Transverse colon (tissue), 4 donors: ENCODE results near the gene FBXO46. TPM values are rescaled to one million over a fixed set of nuclear protein-coding genes. Genes with fewer than 3 reads are reported as not detected.
A peak's percentile ranks its signal among the peaks of the same experiment; 100 is the strongest.
"Not testable (repeated sequence)": the region's sequence is repeated elsewhere in the genome, so short reads cannot be mapped to it uniquely, and the experiment has no call there.

ENCODE experiments used
- DNase-seq: peaks from one replicate; pipeline ENCODE4 v3.0.0-alpha.2; 2019
- H3K27ac ChIP-seq, 4 donors: fragments of 200-600 bp; sonication (generic); 2 replicates each; pipeline ENCODE4 v1.5.1; 2016 to 2018; ENCODE audit warnings: inconsistent platforms in 4 of 4
- H3K27me3 ChIP-seq: fragments of 200-600 bp; sonication (generic); 2 replicates; pipeline ENCODE4 v1.5.1; 2017; ENCODE audit warnings: inconsistent platforms
- H3K36me3 ChIP-seq, 4 donors: fragments of 200-600 bp; sonication (generic); 2 replicates each; pipeline ENCODE4 v1.5.1; 2017 to 2019; ENCODE audit warnings: inconsistent platforms in 4 of 4
- H3K4me1 ChIP-seq, 4 donors: fragments of 200-600 bp; sonication (generic); 2 replicates each; pipeline ENCODE4 v1.5.1; 2017 to 2020; ENCODE audit warnings: inconsistent platforms in 4 of 4
- H3K4me3 ChIP-seq, 4 donors: fragments of 200-600 bp; sonication (generic); 1 replicate in 1 of 4; 2 replicates in 3 of 4; pipeline versions ENCODE4 v1.5.1 to v1.6.1; 2017 to 2019; ENCODE audit warnings: inconsistent platforms in 4 of 4
- H3K9me3 ChIP-seq, 2 donors: fragments of 200-600 bp; sonication (generic); 2 replicates each; pipeline ENCODE4 v1.5.1; 2017 to 2019; ENCODE audit warnings: inconsistent platforms in 2 of 2
- EP300 ChIP-seq: sonication (generic); formaldehyde crosslinking; IDR thresholded peaks from one replicate; pipeline ENCODE4 v1.6.1; 2017; ENCODE audit warnings: antibody characterized with exemption, low read depth
- POLR2A ChIP-seq: fragments of 450-650 bp; IDR thresholded peaks from one replicate; pipeline ENCODE4 v1.6.1; 2016; ENCODE audit warnings: antibody characterized with exemption, mild to moderate bottlenecking, moderate library complexity
- POLR2AphosphoS5 ChIP-seq, 3 donors: sonication (generic); formaldehyde crosslinking; IDR thresholded peaks; one replicate each; pipeline ENCODE4 v1.6.1; 2016; ENCODE audit warnings: antibody characterized with exemption in 3 of 3
- WGBS, 2 donors: methylation state at CpG; one replicate each; pipeline ENCODE4 v1.1.5; 2018; ENCODE audit warnings: low coverage in 1 of 2; 5-methylcytosine and 5-hydroxymethylcytosine counted together
- in situ Hi-C, 4 donors: fragments of 200-750 bp; cut with MboI; loops; one replicate each; pipeline versions ENCODE4 v1.15.0 to v1.15.1; 2017; ENCODE audit warnings: low sequenced_read_pairs in 3 of 4, low pct_ligation_motif_present in 1 of 4, low pct_unique_long_range_greater_than_20kb in 1 of 4
- intact Hi-C: fragments of 100-400 bp; cut with DNase I; formaldehyde crosslinking; loops from one replicate; pipeline ENCODE4 v1.15.1; 2023; ENCODE audit warnings: low total_unique reads
- total RNA-seq, 4 donors: library from RNA; depleted of rRNA; stranded (reverse); fragments of >200 nt; gene quantifications; one replicate each; pipeline ENCODE4 v1.1.0, GENCODE V29; 2016
- TF ChIP-seq, protein P1 (sequence below), 5 experiments: fragments of 200-600 bp in 3 of 5; fragments of 450-650 bp in 2 of 5; sonication (generic) in 3 of 5; IDR thresholded peaks; 1 replicate in 2 of 5; 2 replicates in 3 of 5; pipeline ENCODE4 v1.5.1; 2016 to 2017; ENCODE audit warnings: antibody characterized with exemption in 5 of 5, inconsistent platforms in 3 of 5, mild to moderate bottlenecking in 2 of 5, moderate library complexity in 1 of 5

The FBXO46 gene
- total RNA-seq, 4 donors from 2014 or later: 14.1 to 40.8 (median 19.6) TPM

DNA sequence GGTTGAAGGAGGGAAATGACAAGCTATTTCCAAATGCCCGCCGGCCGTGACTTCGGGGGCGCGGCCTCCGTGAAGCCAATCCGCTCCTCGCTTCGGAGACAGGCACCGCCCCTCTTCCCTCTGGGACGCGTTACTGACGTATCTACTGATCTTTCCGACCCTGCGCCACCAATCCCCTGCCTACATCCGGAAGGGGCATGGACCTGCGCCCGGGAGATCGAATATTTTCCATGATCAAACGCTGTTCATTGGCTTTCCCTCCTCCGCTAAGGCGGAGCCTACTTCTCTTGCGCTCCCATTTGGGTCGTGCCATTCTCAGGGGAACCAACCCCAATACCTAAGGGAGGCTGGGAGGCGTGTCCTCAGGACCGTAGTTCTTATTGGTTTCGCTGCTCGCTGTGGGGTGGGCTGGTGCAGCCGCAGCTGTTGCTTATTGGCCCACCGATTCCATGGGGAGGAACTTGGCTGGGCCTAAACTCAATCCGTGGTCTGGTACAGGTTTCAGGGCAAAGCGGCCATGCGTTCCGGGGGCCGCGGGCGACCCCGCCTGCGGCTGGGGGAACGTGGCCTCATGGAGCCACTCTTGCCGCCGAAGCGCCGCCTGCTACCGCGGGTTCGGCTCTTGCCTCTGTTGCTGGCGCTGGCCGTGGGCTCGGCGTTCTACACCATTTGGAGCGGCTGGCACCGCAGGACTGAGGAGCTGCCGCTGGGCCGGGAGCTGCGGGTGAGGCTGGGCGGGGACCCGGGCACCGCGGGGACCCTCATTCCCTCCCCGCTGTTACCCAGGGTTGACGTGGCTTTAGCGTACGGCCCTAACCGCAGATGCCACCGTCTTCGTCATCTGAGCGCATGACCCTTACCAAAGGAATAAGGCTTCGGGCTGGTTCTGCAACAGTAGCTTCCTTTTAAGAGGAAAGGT lies 38.2 kb downstream of the FBXO46 start, which contains the start of gene QPCTL:
QPCTL (plus strand) TSS at position 480 of the 919 bp plus-strand sequence; CDS start at position 518, 38 bp downstream.
- in situ Hi-C loops: no loop called here

DNA sequence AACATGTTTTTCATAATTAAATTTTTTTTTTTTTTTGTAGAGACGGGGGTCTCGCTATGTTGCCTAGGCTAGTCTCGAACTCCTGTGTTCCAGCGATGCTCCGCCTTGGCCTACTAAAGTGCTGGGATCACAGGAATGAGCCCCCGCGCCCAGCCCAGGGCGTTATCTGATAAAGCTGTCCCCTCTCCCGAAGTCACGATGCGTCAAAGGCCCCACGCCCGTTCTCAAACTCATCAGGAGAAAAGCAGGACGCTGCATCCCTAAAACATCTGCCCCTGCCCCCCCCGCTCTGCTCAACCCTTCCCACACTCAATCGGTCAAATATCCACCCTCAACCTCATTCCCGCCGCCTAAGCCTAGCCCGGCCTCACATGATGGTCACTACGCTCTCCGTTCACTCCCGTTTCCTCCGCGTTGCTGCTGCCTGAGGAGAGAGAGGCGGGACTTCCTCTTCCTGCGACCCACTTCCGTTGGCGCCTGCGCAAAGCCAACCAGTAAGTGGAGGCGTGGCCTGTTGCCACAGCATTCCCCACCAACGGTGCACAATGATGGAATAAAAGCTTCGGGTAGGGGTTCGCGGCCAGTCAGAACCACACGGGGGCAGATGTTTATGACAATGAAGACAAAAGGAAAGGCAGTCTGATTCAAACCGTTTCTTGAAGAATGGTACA lies 39.0 kb downstream of the FBXO46 start, which contains the start of gene SNRPD2:
SNRPD2 (minus strand) TSS at position 438 of the 671 bp plus-strand sequence; CDS start at position 373, 65 bp downstream.
- 0 to 1% methylated on average over 5 to 36 of the region's 36 CpGs for WGBS, 2 donors
- peaks cover 3 to 17% (median 10%) of the 10 kb centered on the region in 4 donors for H3K4me1 ChIP-seq
- H3K36me3 ChIP-seq: peaks cover 0 to 18% (median 8%) of the 10 kb centered on the region in 4 donors
- TF ChIP-seq EP300 (no peak), POLR2AphosphoS5 (IDR thresholded peaks at IDR 0.05) (peak; percentile 95 to 97 (median 96)), POLR2A (peak; percentile 93)
- TF ChIP-seq, protein P1, sequence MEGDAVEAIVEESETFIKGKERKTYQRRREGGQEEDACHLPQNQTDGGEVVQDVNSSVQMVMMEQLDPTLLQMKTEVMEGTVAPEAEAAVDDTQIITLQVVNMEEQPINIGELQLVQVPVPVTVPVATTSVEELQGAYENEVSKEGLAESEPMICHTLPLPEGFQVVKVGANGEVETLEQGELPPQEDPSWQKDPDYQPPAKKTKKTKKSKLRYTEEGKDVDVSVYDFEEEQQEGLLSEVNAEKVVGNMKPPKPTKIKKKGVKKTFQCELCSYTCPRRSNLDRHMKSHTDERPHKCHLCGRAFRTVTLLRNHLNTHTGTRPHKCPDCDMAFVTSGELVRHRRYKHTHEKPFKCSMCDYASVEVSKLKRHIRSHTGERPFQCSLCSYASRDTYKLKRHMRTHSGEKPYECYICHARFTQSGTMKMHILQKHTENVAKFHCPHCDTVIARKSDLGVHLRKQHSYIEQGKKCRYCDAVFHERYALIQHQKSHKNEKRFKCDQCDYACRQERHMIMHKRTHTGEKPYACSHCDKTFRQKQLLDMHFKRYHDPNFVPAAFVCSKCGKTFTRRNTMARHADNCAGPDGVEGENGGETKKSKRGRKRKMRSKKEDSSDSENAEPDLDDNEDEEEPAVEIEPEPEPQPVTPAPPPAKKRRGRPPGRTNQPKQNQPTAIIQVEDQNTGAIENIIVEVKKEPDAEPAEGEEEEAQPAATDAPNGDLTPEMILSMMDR (IDR thresholded peaks at IDR 0.05): peak in 1 of 5 experiments; percentile 8
- H3K9me3 ChIP-seq: no peaks in the 10 kb centered on the region
- H3K27ac ChIP-seq: peak within 1 kb of the TSS; percentile 95 to 100 (median 97)
- intact Hi-C loops (no loop called here), in situ Hi-C loops (no loop called here)
- H3K27me3 ChIP-seq: no peaks in the 10 kb centered on the region
- H3K4me3 ChIP-seq: peak within 1 kb of the TSS; percentile 71 to 97 (median 90)
- peak; percentile 95 for DNase-seq

More for the DNA sequence above, 38.2 kb downstream of the FBXO46 start, which contains the start of gene QPCTL:
- Histone ChIP-seq H3K27me3 (no peaks in the 10 kb centered on the region), H3K4me3 (peak within 1 kb of the TSS; percentile 71 to 97 (median 90)), H3K9me3 (no peaks in the 10 kb centered on the region), H3K27ac (peak within 1 kb of the TSS; percentile 95 to 100 (median 97)), H3K4me1 (peaks cover 3 to 17% (median 10%) of the 10 kb centered on the region in 4 donors), H3K36me3 (peaks cover 0 to 10% (median 5%) of the 10 kb centered on the region in 4 donors)
- no peak for TF ChIP-seq EP300
- peak; percentile 75 for TF ChIP-seq POLR2A
- peak; percentile 63 to 86 (median 85) for TF ChIP-seq POLR2AphosphoS5 (IDR thresholded peaks at IDR 0.05)
- WGBS, 2 donors: 0% methylated on average over 67 of the region's 70 CpGs; no CpG with 5 or more reads in 1 of the 2 donors
- intact Hi-C loops: no loop called here
- DNase-seq: peak; percentile 97

DNA sequence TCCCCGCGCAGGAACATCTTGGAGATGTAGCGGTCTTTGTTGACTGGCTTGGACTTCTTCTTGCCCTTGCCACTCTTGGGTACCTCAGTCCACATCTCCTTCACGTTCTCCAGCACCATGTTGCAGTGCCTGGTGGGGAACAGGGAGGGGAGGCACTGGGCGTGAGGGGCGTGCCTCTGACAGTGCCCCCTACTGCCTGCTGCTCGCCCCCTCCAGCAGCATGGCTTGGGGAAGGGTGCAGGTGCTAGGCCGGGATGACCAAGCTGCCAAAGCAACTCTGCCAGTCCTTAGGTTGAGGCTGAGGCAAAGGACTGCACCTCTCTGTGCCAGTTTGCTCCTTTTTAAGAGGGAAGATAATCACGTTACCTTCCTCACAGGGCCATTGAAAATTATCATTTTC lies 43.1 kb downstream of the FBXO46 start:
- 89% methylated on average over 6 of the region's 9 CpGs; no CpG with 5 or more reads in 1 of the 2 donors for WGBS, 2 donors
- no peaks in the 10 kb centered on the region for H3K9me3 ChIP-seq
- H3K27ac ChIP-seq: no peak overlapping the region
- intact Hi-C loops: no loop called here
- DNase-seq: no peak
- H3K36me3 ChIP-seq: peaks cover 0 to 32% (median 12%) of the 10 kb centered on the region in 4 donors
- in situ Hi-C loops: no loop called here
- H3K4me1 ChIP-seq: peaks cover 0 to 11% (median 8%) of the 10 kb centered on the region in 4 donors
- TF ChIP-seq, protein P1 (IDR thresholded peaks at IDR 0.05): no peak
- TF ChIP-seq EP300: no peak
- TF ChIP-seq POLR2AphosphoS5 (IDR thresholded peaks at IDR 0.05): no peak
- TF ChIP-seq POLR2A: no peak
- H3K4me3 ChIP-seq: no peak overlapping the region
- H3K27me3 ChIP-seq: no peaks in the 10 kb centered on the region

DNA sequence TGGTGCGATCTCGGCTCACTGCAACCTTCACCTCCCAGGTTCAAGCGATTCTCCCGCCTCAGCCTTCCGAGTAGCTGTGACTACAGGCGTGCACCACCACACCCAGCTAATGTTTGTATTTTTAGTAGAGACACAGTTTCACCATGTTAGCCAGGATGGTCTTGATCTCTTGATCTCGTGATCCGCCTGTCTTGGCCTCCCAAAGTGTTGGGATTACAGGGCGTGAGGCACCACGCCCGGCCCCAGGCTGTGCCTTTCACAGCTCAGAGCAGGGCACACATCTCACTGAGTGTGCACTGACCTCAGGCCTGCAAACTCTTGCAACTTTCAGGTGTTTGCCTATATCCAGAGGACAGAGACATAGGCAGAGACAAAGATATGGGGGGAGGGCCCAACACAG lies 45.7 kb downstream of the FBXO46 start:
- Histone ChIP-seq H3K4me1 (peaks cover 3 to 13% (median 9%) of the 10 kb centered on the region in 4 donors), H3K36me3 (peaks cover 0 to 32% (median 12%) of the 10 kb centered on the region in 4 donors)
- H3K9me3 ChIP-seq, in situ Hi-C loops, H3K4me3 ChIP-seq, intact Hi-C loops, H3K27ac ChIP-seq, H3K27me3 ChIP-seq, DNase-seq: not testable (repeated sequence)
- WGBS, 2 donors: 85 to 89% methylated on average over 7 to 11 of the region's 11 CpGs
